ENCODE measurements around the gene NCSTN. TPM values are rescaled to one million over a fixed set of nuclear protein-coding genes. Genes with fewer than 3 reads are reported as not detected.

The NCSTN gene
- 42.1 and 57.3 TPM in 2 replicates for total RNA-seq

DNA sequence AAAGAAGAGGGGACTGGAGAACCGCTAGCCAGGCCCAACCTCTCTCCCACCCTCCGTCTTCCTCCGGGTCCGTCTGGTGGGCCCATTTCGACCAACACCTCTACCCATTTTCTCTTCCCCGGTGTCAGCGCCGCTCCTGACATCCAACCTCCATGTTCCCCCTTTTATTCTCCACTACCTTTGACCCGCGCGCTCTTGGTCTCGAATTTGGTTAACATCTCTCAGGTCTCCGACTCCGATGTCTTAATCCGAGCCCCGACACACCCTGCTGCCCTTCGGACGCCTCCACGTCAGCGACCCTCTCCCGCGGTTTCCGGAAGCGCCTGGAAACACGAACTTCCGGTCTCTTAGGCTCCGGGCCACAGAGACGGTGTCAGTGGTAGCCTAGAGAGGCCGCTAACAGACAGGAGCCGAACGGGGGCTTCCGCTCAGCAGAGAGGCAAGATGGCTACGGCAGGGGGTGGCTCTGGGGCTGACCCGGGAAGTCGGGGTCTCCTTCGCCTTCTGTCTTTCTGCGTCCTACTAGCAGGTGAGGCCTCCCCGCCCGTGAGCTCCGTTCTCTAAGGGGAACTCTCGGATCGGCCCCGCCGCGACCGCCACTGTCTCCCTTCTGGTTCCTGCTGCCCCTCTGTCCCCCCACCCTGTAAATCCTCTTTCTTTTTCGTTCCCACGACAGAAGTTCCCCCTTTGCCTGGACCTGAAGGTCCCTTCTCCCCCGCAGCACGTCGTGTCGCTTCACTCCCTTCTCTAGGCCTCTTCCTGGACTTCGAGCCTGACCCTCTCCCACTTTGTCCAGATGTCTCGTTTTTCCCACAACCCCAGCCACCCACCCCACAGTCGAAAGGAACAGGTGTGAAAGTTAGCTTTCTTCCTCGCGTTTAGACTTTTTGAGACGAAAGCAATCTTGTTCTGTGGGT is at the start of gene NCSTN, which contains the start of gene COPA:
Gene NCSTN, plus strand, starts transcription at position 431 of the 917 bp plus-strand sequence. Its CDS starts 14 bp downstream, at position 445.
Gene COPA, minus strand, starts transcription at position 298 of the 917 bp plus-strand sequence. Its CDS starts 80 bp downstream, at position 218.
- peak; percentile 96 to 97 for DNase-seq (ENCODE audit: low read depth in 2 of 2)

DNA sequence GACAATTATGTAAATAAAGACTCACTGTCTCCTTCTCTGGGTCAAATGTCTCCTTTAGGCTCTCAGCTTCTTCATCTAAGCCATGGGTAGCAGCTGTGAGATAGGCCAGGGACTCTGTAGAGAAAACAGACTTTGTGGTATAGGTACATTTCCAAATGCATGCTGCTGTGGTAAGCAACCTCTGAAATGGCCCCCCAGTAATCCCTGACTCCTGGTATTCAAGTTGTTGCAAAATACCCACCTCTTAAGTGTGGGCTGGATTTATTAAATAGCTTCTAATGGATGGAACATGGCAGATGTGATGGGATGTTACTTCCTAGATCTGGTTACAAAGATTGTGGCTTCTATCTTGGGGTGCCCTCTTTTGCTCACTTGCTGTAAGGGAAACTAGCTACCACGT is 47.1 kb upstream of the NCSTN start:
- DNase-seq (ENCODE audit: low read depth in 2 of 2): no peak

DNA sequence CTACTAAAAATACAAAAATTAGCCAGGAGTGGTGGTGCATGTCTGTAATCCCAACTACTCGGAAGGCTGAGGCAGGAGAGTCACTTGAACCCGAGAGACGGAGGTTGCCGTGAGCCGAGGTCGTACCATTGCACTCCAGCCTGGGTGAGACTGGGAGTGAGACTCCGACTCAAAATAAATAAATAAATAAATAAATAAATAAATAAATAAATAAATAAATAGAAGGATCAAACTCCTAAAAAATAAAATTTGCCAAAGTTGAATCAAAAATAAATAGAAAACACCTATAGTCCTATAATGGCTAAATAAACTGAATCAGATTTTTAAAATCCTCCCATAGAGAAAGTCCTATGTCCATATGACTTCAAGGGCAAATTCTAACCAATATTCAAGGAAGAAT is 43.0 kb upstream of the NCSTN start:
- no peak for DNase-seq (ENCODE audit: low read depth in 2 of 2)

DNA sequence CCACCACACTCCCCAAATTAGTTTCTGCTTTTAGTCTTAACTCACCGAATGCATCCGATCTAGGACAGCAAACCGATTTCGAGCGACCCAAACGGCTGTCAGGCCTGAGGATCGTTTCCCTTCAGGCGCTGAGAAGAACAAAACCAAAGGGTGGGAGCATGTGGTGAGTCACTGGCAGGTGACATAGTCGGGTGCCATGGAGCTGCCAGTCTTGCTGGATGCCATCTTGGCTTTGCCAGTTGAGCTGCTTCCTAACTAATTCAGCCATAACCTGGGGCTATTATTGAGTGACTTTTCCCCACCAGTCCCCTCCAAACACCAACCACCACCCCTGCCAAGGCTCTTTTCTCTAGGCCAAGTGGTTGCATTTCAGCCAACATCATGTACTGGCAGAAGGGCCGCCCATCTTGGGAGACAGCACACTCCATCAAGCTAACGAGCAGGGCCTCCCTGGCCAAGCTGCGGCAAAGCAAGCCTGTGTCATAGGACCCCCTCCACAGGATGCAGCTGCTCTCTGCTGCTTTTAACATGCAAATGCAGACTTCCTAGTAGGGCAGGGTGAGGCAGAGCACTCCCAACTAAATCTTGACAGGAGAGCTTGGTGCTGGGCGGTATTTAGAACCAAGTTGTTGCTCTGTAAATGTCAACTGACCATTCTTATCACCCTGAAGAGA is 35.9 kb upstream of the NCSTN start:
- DNase-seq (ENCODE audit: low read depth in 2 of 2): no peak

DNA sequence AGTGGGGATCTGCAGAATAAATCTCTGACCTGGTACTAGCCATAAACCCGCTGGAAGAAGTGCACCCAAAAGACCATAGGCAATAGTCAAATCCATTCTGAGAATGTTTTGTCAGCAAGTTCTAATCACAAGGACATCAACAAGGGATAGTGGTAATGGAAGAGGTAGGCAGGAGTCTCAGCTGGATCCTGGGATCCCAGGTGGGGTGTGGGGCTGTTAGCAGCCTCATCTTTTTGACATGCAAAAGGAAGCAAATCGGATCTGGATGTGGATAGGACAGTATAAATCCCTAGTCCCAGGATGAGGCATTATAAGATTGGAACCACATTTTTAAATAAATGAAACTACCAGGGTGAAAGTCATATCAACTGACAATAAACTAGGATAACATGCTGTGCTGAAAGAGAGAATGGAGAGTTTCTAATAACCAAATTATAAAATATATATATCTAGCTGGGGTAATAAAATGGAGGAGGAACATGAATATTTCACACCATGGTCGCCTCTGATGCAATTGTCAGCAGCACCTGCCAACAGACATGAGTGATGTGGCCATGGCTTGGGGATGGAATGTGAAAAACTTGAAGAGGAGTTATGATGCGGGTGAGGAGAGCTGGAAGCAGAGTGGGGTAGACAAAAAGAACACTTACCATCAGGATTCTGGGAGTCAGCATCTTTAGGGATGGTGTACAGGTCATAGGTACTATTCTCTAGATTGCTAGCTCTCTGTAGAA is 34.6 kb upstream of the NCSTN start:
- DNase-seq (ENCODE audit: low read depth in 2 of 2): no peak

DNA sequence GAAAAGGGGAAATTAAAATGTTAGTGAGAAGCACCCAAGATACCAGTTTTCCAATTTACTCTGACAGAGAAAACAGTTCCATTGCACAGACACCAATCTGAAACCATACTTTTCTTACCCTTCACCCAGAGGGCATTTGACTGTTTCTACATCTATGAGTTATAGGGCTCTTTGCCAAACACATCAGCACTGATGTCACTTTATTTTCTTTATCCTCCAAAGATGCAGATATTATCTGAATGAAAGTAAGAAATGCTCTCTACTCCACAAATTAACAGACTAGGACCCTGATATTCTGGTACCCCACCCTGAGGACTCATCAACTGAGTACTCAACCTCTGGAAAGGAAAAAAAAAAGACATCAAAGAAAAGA is 34.0 kb upstream of the NCSTN start:
- no peak for DNase-seq (ENCODE audit: low read depth in 2 of 2)

DNA sequence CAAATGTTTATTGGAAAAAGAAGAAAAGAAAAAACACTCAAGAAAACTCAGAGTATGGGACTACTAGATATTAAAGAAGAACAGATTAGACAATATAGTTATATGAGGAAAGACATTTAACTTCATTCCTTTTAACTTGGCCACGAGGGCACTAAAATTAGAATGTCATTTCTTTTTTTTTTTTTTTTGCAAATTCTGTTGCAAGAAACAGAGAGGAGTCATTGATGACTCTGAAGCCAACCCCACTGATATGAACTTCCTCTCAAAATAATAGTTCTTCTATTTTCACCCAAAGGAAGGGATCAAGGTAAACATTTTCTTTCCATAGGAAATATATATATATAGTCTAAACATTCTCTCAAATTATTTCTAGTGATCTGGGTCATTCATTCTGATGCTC is 33.6 kb upstream of the NCSTN start:
- no peak for DNase-seq (ENCODE audit: low read depth in 2 of 2)

DNA sequence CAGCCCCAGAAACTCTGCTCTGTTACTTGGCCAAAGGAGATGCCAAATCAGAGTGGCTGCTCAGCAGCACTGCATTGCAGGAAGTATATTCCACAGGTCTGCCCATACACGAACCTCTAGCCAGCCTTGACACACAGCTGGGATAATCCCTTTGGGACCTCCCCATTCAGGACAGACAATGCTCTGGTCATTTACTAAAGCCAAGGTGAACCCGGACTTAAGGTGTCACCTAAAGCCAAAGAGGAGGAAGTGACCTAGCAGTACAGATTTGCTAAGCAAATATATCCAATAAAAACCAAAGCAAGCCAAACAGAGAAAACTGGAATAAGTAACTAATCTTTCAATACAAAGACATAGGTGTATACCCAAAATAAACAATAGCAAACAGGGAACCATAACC is 27.8 kb upstream of the NCSTN start:
- DNase-seq (ENCODE audit: low read depth in 2 of 2): no peak

DNA sequence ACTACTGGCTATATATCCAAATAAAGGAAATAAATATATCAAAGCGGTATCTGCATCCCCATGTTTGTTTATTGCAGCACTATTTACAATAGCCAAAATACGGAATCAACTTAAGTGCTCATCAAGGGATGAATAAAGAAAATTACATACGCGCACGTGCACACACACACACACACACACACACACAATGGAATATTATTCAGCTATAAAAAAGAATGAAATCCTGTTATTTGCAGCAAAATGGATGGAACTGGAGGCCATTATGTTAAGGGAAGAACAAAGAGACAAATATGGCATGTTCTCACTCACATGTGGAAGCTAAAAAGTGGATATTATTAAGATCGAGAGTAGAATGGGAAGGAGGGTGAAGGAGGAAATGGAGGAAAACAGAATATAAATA is 20.4 kb upstream of the NCSTN start:
- no peak for DNase-seq (ENCODE audit: low read depth in 2 of 2)

DNA sequence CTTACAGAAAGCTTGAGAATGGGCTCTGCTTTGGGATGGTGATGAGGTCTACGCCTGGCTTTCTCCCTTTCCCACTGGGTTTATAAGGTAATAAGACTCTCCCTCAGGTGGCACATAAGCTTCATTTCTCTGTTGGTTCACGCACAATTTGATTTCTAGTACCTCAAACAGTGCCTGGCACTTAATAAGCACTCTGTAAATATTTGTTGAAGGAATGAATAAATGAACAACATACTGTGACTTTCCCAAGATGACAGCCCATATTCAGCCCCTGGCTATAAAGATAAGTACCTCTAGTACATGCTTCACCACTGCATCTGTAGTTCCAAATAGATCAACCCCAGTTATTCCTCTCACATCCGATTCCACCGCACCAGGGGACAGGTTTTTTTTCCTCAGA is 17.9 kb upstream of the NCSTN start:
- DNase-seq (ENCODE audit: low read depth in 2 of 2): no peak

DNA sequence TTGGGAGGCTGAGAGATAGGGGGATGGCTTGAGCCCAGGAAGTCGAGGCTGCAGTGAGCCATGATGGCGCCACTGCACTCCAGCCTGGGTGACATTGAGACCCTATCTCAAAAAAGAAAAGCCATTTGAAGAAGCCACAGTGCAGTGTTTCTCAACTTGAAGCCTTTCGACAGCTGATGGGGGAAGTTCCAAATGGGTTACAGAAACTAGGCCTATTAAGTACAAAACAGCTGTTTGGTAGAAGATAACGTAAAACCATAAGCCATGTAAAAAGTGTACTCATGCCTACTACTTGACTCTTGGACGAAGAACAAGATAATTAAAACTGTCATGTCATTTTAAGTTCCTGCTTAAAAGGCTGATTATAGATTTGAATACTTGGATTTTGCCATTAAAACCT is 16.8 kb upstream of the NCSTN start:
- no peak for DNase-seq (ENCODE audit: low read depth in 2 of 2)

DNA sequence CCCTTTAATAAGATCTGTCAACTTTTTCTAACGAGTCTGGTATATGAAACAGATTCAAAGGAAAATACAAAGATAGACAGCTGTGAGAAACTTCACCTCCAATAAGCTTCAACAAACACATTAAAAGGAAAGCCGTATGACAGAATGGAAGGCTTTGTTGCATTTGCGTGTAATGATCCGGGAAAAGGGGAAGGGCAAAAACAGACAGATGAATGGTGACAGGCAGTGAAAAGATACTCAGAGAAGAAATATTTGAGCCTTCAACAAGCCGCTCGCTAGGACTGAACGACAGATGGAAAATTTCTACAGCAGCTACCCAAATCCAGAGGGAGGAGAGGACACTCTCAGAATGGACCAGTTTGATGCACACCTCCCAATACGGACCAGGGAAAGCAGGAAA is 15.0 kb upstream of the NCSTN start:
- no peak for DNase-seq (ENCODE audit: low read depth in 2 of 2)

DNA sequence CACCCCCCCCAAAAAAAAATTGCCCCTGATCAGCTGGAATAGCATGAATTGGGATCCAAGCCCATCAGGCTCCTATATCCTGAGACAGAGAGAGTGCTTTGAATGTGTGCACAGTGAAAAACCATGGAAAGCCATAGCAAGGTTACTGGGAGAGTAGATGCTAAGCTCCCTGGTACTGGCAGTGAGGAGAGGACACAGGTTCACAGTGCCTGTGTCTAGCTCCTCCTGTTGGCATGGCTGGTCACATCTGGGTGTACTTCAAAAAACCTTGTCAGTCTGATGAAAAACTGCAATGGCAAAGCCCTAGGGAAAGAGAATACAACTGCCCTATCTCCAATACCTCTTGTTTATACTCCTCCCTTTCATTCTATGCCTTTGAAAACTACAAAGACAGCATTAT is 13.1 kb upstream of the NCSTN start:
- DNase-seq (ENCODE audit: low read depth in 2 of 2): no peak

DNA sequence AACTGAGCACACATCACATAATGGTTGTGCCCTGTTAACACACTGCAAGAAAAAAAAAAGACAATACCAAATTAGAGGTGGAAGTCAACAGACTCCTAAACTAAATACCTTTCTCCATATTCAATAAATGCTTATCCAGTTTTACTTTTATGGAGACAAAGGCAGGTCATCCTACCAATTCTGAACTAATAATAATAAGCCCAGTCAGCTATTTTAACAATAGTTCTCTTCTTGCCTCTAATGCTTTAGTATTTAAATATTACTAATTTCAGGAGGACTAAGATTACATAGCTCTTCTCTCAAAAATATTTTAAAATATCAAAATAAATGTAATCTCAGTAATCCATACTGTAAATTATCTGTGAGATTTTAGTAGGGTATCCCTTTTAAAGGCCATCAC is 10.7 kb upstream of the NCSTN start:
- DNase-seq (ENCODE audit: low read depth in 2 of 2): no peak

DNA sequence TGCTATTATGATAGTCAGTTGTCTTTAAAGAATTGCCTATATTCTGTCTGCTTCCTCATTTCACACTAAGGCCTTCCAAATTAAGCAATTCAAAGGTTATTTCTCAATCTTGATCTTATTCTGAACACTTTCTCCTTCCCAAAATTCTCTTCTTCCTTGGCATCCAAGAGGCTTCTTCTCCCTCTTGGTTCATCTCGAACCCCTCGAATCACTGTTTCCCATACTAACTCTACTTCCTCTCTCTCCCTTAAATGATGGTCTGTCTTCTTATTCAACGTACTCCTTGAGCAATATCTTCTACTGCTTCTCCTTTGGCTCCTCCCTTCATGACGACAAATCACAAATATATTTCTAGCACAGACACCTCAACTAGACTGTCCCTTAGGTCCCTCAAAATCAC is 4.6 kb upstream of the NCSTN start:
- no peak for DNase-seq (ENCODE audit: low read depth in 2 of 2)

DNA sequence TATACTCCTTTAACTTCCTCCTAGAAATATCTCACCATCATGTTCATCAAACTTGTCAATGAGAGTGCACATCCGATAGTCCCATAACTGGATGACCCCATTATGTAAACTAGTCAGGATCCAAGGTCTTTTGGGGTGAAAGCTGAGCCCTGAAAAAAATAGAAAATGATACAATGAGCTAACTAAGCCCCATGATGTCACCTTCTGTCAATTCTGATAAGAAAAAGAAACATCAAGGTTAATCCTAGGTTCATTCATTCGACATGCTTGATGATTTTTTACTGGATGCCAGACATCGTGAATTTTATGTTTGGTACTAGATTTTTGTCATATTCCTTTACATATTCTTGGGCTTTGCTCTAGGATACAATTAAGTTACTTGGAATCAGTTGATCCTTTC is 3.0 kb upstream of the NCSTN start:
- peak in 1 of 2 donors; percentile 5 for DNase-seq (ENCODE audit: low read depth in 2 of 2)

DNA sequence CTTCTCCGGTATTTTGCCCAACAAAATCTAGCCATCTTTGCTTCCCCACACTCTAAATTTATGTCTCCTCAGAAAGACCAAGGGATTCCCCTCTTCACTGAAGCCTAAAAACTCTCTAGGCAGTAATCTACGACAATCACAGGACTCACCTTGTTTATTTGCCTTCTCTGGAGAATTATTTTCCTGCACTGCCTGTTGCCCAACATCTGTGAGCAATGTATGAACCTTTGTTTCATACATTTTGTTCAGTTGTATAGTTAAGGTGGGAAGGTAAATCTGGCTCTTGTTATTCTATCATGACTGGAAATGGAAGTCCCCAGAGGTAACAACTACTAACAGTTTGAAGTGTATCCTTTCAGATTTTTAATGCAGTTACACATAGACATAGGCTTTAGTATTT is 2.3 kb upstream of the NCSTN start:
- DNase-seq (ENCODE audit: low read depth in 2 of 2): no peak

DNA sequence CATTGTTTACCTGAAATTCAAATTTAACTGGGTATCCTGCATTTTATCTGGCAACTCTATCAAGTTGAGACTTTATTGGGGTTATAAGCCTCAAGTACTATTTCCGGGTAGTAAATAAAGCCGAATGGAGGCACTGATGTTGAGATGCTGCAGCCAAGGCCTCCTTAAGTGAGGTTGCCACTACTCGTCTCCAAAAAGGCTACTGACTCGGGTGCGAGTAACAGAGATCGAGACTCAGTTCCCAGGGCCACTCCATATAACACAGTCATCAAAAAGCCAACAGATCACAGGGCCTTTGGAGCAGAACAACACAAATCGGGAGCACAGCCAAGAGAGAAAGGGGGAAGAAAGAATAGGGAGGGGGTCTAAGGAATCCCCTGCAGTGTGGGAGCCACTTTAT is 657 bp upstream of the NCSTN start:
- peak in 1 of 2 donors; percentile 33 for DNase-seq (ENCODE audit: low read depth in 2 of 2)

DNA sequence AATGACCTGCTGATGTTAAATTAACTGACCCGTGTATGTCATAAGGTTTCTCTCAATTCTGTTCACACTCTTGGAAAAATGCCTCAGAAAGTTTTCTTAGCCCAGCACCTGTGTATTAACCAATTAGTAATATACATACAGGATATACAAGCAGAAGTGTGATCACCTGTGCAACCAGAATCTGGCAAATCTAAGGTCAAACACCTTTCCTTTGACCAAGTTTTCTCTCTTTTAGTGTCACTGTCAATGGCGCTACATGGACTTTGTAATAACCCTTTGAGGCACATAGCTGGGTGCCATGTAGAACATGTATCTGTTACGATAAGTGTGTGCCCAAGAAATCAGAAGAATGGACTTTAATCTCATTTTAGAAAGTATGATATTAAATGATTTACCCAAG is 1.1 kb downstream of the NCSTN start:
- no peak for DNase-seq (ENCODE audit: low read depth in 2 of 2)

DNA sequence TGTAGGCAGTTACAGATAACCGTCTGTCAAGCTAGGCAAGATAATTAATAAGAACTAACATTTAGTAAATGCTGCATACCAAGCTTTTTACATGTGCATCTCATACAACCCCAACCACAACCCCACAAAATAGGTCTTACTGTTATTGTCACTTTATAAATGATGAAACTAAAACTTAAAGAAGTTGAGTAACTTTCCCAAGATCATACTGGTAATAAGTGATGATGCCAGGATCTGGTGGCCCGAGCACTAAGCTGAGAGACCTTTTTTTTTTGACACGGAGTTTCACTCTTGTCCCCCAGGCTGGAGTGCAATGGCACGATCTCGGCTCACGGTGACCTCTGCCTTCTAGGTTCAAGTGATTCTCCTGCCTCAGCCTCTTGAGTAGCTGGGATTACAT is 1.8 kb downstream of the NCSTN start:
- DNase-seq (ENCODE audit: low read depth in 2 of 2): no peak

DNA sequence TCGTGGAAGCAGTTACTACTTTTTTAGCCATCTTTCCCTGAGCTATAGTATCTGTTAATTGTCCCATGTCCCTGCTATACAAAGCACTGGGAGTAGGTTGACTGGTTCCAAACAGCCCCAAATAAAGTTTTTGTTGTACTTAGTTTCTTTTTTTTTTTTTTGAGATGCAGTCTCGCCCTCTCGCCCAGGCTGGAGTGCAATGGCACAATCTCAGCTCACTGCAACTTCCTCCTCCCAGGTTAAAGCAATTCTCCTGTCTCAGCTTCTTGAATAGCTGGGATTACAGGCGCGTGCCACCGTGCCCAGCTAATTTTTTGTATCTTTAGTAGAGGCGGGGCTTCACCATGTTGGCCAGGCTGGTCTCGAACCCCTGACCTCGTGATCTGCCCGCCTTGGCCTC is 3.3 kb downstream of the NCSTN start:
- DNase-seq (ENCODE audit: low read depth in 2 of 2): no peak

DNA sequence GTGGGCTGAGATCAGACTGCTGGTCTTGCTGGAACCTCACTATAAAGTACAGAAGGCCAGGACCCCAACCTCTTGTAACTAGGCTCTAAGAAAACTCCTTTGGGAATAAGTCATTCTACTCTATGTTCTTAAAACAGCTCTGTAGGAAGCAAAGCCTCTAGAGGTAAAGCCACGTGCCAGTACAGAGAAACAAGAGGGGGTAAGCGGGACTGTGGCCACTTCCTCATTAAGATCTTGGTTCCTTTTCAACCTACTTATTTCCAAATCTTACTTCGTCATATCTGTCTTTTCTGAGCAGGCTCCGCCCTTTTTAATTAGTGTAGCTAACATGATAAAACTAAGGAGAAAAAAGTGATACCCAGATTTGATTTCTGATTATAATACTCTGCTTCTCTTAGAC is 3.8 kb downstream of the NCSTN start:
- DNase-seq (ENCODE audit: low read depth in 2 of 2): no peak
